Nucleus accumbens (tissue), 56 donors: ENCODE results near the gene FOSB.

Experiments
- DNase-seq, 56 donors: peaks; one replicate each; lab custom pipeline; 2025; lab: John Stamatoyannopoulos, UW

The FOSB gene

GRCh38 chr19:45515807-45516401 lies 48.1 kb downstream of the FOSB start:
- no peak for DNase-seq

- no peak for DNase-seq
These were observed 49.4 kb downstream of the FOSB start for GRCh38 chr19:45517238-45517637.

GRCh38 chr19:45517641-45518468 lies 50.1 kb downstream of the FOSB start:
- DNase-seq, result no peak

- no peak for DNase-seq
These were observed 50.7 kb downstream of the FOSB start for GRCh38 chr19:45518469-45518826.

GRCh38 chr19:45522010-45522941 lies 54.5 kb downstream of the FOSB start:
- DNase-seq, result no peak

- DNase-seq, result peak in 51 of 56 donors; percentile 8 to 82 (median 60)
These were observed 56.0 kb downstream of the FOSB start for GRCh38 chr19:45523642-45524256.

GRCh38 chr19:45524575-45525129 lies 56.9 kb downstream of the FOSB start:
- DNase-seq, result peak in 20 of 56 donors; percentile 4 to 71 (median 26)
